ENCODE results near the gene B9D1. TPM values are rescaled to one million over a fixed set of nuclear protein-coding genes. Genes with fewer than 3 reads are reported as not detected.

Gene B9D1
- polyA plus RNA-seq, 3 donors, result 1.0 TPM; not detected in 2

GRCh38 chr17:19348806-19349205 is 13.7 kb downstream of the B9D1 start:
- no peak overlapping the region for H3K4me3 Mint-ChIP-seq
- DNase-seq, result no peak
- no peaks in the 10 kb centered on the region for H3K9me3 ChIP-seq (replicated peaks in 1 of 2; ENCODE audit: control insufficient read depth in 1 of 2, insufficient read depth in 1 of 2, low read length in 2 of 2)
- H3K4me2 ChIP-seq (replicated peaks; ENCODE audit: extremely low read depth, low read length, poor library complexity, severe bottlenecking), result no peak overlapping the region
- no peak overlapping the region for H3K27ac ChIP-seq (ENCODE audit: low read depth in 1 of 2, low read length in 2 of 2)
- no peaks in the 10 kb centered on the region for H3K79me2 ChIP-seq (ENCODE audit: insufficient read depth, low read length)
- H4K20me1 ChIP-seq (ENCODE audit: insufficient read depth, low read length), result no peaks in the 10 kb centered on the region
- no peaks in the 10 kb centered on the region for H3K27me3 ChIP-seq (ENCODE audit: control insufficient read depth in 2 of 2, insufficient read depth in 2 of 2, low read length in 2 of 2)
- peaks cover 2 to 22% (median 6%) of the 10 kb centered on the region in 3 donors for H3K27me3 Mint-ChIP-seq (ENCODE audit: low read depth in 3 of 3)
- intact Hi-C loops (cut with micrococcal nuclease), result no loop called here
- H3K36me3 Mint-ChIP-seq, result no peaks in the 10 kb centered on the region
- WGBS (ENCODE audit: insufficient coverage), result 92% methylated on average over 7 of the region's 9 CpGs
- H3K9ac ChIP-seq (ENCODE audit: insufficient read depth, low read length, poor library complexity, severe bottlenecking), result no peak overlapping the region
- H3K4me3 ChIP-seq (replicated peaks in 1 of 3; ENCODE audit: low read depth in 2 of 3, low read length in 3 of 3), result no peak overlapping the region
- H3K4me1 Mint-ChIP-seq, result no peaks in the 10 kb centered on the region
- TF ChIP-seq CTCF (IDR thresholded peaks at IDR 0.05), result no peak
- H2AFZ ChIP-seq (ENCODE audit: insufficient read depth, low read depth, low read length, poor library complexity, severe bottlenecking), result no peak overlapping the region
- no peak overlapping the region for H3K27ac Mint-ChIP-seq
- H3K4me1 ChIP-seq (ENCODE audit: control insufficient read depth in 1 of 2, insufficient read depth in 2 of 2, low read length in 2 of 2), result no peaks in the 10 kb centered on the region
- no peaks in the 10 kb centered on the region for H3K36me3 ChIP-seq (replicated peaks in 1 of 2; ENCODE audit: control insufficient read depth in 1 of 2, insufficient read depth in 2 of 2, low read length in 2 of 2)
- H3K9me3 Mint-ChIP-seq, result no peaks in the 10 kb centered on the region

- Histone ChIP-seq H3K9ac (ENCODE audit: insufficient read depth, low read length, poor library complexity, severe bottlenecking) (no peak overlapping the region), H3K9me3 (replicated peaks in 1 of 2; ENCODE audit: control insufficient read depth in 1 of 2, insufficient read depth in 1 of 2, low read length in 2 of 2) (no peaks in the 10 kb centered on the region)
Observed at GRCh38 chr17:19348081-19348650, 14.4 kb downstream of the B9D1 start.

More at GRCh38 chr17:19348081-19348650, 14.4 kb downstream of the B9D1 start:
- no peaks in the 10 kb centered on the region for H4K20me1 ChIP-seq (ENCODE audit: insufficient read depth, low read length)
- Mint-ChIP-seq H3K9me3 (no peaks in the 10 kb centered on the region), H3K4me1 (no peaks in the 10 kb centered on the region), H3K27me3 (ENCODE audit: low read depth in 3 of 3) (peaks cover 2 to 17% (median 7%) of the 10 kb centered on the region in 3 donors), H3K36me3 (no peaks in the 10 kb centered on the region), H3K4me3 (no peak overlapping the region), H3K27ac (no peak overlapping the region)
- intact Hi-C loops (cut with micrococcal nuclease), result no loop called here
- H3K4me3 ChIP-seq (replicated peaks in 1 of 3; ENCODE audit: low read depth in 2 of 3, low read length in 3 of 3), result no peak overlapping the region
- TF ChIP-seq CTCF (IDR thresholded peaks at IDR 0.05), result no peak
- H3K4me1 ChIP-seq (ENCODE audit: control insufficient read depth in 1 of 2, insufficient read depth in 2 of 2, low read length in 2 of 2), result no peaks in the 10 kb centered on the region
- H2AFZ ChIP-seq (ENCODE audit: insufficient read depth, low read depth, low read length, poor library complexity, severe bottlenecking), result no peak overlapping the region
- no peaks in the 10 kb centered on the region for H3K79me2 ChIP-seq (ENCODE audit: insufficient read depth, low read length)
- H3K36me3 ChIP-seq (replicated peaks in 1 of 2; ENCODE audit: control insufficient read depth in 1 of 2, insufficient read depth in 2 of 2, low read length in 2 of 2), result no peaks in the 10 kb centered on the region
- no peak overlapping the region for H3K4me2 ChIP-seq (replicated peaks; ENCODE audit: extremely low read depth, low read length, poor library complexity, severe bottlenecking)
- WGBS (ENCODE audit: insufficient coverage), result 86% methylated on average over 2 of the region's 9 CpGs
- H3K27me3 ChIP-seq (ENCODE audit: control insufficient read depth in 2 of 2, insufficient read depth in 2 of 2, low read length in 2 of 2), result no peaks in the 10 kb centered on the region
- no peak for DNase-seq
- H3K27ac ChIP-seq (ENCODE audit: low read depth in 1 of 2, low read length in 2 of 2), result no peak overlapping the region
